Activated naive CD8-positive, alpha-beta T cell treated with anti-CD3 and anti-CD28 coated beads, Interleukin-2, amount 10 ng/mL, durations not matched to agents 7 days and 5 days (primary cell): ENCODE results near the gene OSTF1. TPM values are rescaled to one million over a fixed set of nuclear protein-coding genes. Genes with fewer than 3 reads are reported as not detected.

ENCODE experiments used
- ATAC-seq: fragments of 150-1000 bp; cut with Tn5 transposase; one replicate; pipeline ENCODE4 v1.10.0; 2021; ENCODE audit warnings: low read depth, moderate library complexity
- POLR2A ChIA-PET: fragments of 350-600 bp; sonication (Branson Sonifier 250); formaldehyde crosslinking; loops from one replicate; lab custom pipeline; 2021; ENCODE audit warnings: antibody characterized with exemption; lab: Charles Lee
- DNase-seq: peaks from one replicate; pipeline ENCODE4 v3.0.0; 2021
- H3K27ac Mint-ChIP-seq: one replicate; pipeline ENCODE4 v1.8.0; 2022; ENCODE audit warnings: mild to moderate bottlenecking, mixed read lengths
- H3K27me3 Mint-ChIP-seq: one replicate; pipeline ENCODE4 v1.8.0; 2022; ENCODE audit warnings: mild to moderate bottlenecking, moderate library complexity, mixed read lengths
- H3K36me3 Mint-ChIP-seq: one replicate; pipeline ENCODE4 v1.8.0; 2021; ENCODE audit warnings: mild to moderate bottlenecking, mixed read lengths
- H3K4me1 Mint-ChIP-seq: one replicate; pipeline ENCODE4 v1.8.0; 2021; ENCODE audit warnings: mixed read lengths
- H3K4me3 Mint-ChIP-seq: one replicate; pipeline ENCODE4 v1.8.0; 2022; ENCODE audit warnings: mild to moderate bottlenecking, moderate library complexity, mixed read lengths
- H3K9me3 Mint-ChIP-seq: one replicate; pipeline ENCODE4 v1.8.0; 2021; ENCODE audit warnings: mixed read lengths
- total RNA-seq, 2 experiments: library from RNA; stranded (reverse); gene quantifications; one replicate each; pipeline ENCODE4 v1.2.3, GENCODE V29; 2021

OSTF1 gene
- total RNA-seq, 2 experiments from 2014 or later, result 99.9 to 108 TPM

DNA sequence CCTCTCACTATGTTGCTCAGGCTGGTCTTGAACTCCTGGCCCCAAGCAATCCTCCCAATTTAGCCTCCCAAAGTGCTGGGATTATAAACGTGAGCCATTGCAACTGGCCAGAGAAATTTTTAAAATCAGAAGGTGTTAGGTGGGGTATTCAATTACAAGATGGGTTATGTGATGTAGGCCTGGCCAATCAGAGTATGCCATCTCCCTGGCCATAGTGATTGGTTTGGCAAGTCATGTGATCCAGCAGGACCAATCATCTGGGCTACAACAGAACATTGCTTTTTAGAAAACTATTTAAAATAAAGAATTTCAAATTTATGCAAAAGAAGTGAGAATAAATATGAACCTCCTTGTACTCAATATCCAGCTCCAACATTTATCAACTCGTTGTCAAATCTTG is 22.8 kb upstream of the OSTF1 start:
- ATAC-seq, result no peak
- Mint-ChIP-seq H3K27me3 (no peaks in the 10 kb centered on the region), H3K36me3 (peaks cover 7% of the 10 kb centered on the region), H3K9me3 (no peaks in the 10 kb centered on the region), H3K27ac (no peak overlapping the region), H3K4me1 (no peaks in the 10 kb centered on the region), H3K4me3 (no peak overlapping the region)
- POLR2A ChIA-PET, result no interaction called here
- DNase-seq, result no peak

DNA sequence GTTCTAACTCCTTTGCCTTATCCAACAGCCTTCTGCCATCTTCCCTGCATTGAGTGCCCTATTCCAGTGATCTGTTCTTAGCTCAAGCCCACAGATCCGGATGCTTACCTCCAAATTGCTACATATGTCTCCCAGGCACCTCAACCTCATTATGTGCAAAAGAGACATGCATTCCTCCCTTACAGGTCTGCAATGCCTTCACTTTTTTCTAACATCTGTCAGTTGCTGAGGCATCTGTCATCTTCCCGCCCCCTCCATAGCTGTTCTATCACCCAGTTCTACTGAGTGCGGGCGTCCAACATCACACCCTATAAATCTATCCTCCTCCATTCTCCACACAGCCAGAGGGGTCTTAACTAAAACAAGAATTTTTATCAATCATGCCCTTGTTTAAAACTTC is 20.4 kb upstream of the OSTF1 start:
- POLR2A ChIA-PET, result no interaction called here
- H3K27ac Mint-ChIP-seq, result no peak overlapping the region
- no peaks in the 10 kb centered on the region for H3K27me3 Mint-ChIP-seq
- no peak overlapping the region for H3K4me3 Mint-ChIP-seq
- H3K36me3 Mint-ChIP-seq, result peaks cover 7% of the 10 kb centered on the region
- ATAC-seq (no peak), DNase-seq (no peak)
- peaks cover 11% of the 10 kb centered on the region for H3K4me1 Mint-ChIP-seq
- H3K9me3 Mint-ChIP-seq, result no peaks in the 10 kb centered on the region

DNA sequence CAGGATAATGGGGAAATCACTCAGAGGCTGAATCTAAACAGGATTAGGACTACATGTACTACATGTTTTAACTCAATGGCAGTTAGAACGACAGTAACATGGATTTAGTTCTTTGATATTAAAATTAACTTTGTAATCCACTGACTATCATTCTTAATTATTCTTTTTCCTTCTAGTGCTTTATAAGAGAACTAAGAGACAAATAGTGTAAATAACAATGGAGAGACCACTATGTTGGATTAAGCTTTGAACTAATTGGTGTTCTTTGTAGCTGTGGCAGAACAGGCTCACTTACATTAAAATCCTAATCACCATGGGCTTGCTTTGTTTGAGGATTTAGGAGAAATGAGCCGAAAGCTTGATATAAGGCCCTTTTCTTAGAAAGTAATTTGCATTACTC is 19.1 kb upstream of the OSTF1 start:
- H3K36me3 Mint-ChIP-seq, result peaks cover 8% of the 10 kb centered on the region
- no peaks in the 10 kb centered on the region for H3K9me3 Mint-ChIP-seq
- H3K27me3 Mint-ChIP-seq, result no peaks in the 10 kb centered on the region
- POLR2A ChIA-PET, result interaction anchor here (1.8 kb wide), 1 partner anchor 19 kb away, joined by 4 read pairs; the partner anchor contains the start of genes NMRK1 and OSTF1
- ATAC-seq (no peak), DNase-seq (no peak)
- no peak overlapping the region for H3K4me3 Mint-ChIP-seq
- H3K27ac Mint-ChIP-seq, result no peak overlapping the region
- H3K4me1 Mint-ChIP-seq, result peaks cover 11% of the 10 kb centered on the region

DNA sequence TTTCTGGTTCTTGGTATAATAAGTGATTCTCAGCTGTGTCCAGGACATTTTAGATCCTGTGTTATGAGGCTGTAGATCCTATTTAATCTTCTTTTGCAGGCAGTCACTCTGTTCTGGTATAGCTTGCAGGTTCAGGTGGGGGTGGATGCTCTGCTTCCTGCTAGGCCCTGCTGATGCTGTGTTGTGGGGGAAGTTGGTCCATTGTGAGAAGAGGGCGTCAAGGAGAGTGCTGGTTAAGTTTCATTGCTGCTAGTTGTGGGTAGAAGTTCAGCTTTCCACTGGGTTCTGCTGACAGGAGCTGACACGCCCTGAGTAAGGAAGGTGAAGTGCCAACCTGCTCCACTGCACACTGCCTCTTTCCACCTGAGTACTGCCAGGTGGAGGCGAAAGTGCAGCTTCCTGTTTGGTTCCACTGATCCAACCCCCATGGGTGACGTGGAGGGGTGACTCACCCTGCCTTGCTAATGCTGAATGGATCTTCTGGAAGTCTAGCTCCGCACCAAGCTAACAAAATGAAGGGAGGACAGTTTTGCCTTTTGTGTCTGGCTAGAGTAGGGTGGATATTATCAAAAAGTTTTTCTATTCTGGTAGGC is 16.7 kb upstream of the OSTF1 start:
- peak overlapping the region; percentile 49 for H3K4me3 Mint-ChIP-seq
- DNase-seq, result peak; percentile 47
- H3K9me3 Mint-ChIP-seq, result no peaks in the 10 kb centered on the region
- H3K36me3 Mint-ChIP-seq, result peaks cover 7% of the 10 kb centered on the region
- no peaks in the 10 kb centered on the region for H3K27me3 Mint-ChIP-seq
- peaks cover 11% of the 10 kb centered on the region for H3K4me1 Mint-ChIP-seq
- ATAC-seq, result peak; percentile 82
- POLR2A ChIA-PET, result interaction anchor here (0.6 to 1.9 kb wide), 3 partner anchors 43 to 826 kb away, joined by 4 to 8 read pairs (median 4); partner anchors contain the start of gene CARNMT1
- H3K27ac Mint-ChIP-seq, result peak overlapping the region; percentile 74

DNA sequence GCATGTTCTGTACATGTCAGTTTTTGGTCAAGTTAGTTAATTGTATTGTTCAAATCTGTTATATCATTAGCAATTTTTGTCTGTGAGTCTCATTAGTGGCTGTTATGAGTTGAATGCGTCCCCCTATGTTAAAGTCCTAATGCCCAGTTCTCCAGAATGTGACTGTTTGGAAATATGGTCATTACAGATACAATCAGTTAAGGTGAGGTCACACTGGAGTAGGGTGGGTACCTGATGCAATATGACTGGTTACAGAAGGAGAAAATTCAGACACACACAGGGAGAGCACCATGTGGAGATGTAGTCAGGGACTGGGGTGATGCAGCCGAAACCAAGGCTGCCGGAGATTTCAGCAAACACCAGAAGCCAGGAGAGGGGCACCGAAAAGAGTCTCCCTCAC is 15.4 kb upstream of the OSTF1 start:
- Mint-ChIP-seq H3K4me3 (no peak overlapping the region), H3K36me3 (peaks cover 4% of the 10 kb centered on the region), H3K4me1 (peaks cover 13% of the 10 kb centered on the region), H3K27me3 (no peaks in the 10 kb centered on the region), H3K27ac (no peak overlapping the region), H3K9me3 (no peaks in the 10 kb centered on the region)
- POLR2A ChIA-PET, result interaction anchor here (1.9 kb wide), 1 partner anchor 44 kb away, joined by 8 read pairs; the partner anchor contains the start of gene CARNMT1
- DNase-seq (no peak), ATAC-seq (no peak)

DNA sequence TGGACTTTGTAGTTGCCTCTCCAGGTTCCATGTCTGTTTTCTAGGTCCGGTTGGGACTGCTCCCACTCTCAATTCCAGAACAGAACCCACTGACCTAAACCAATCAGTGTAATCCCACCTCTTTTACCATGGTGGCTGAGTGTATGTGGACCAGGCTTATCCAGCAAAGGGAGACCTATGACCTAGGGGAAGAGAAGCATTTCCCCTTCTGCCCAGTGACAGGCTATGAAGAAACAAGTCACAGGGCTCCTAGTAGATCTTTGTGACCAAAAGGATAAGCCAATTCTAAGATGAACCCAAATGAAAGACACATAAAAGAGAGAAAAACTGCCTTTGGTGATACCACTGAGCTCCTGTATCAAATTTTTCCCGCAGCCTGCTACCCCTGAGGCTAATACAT is 6.7 kb upstream of the OSTF1 start:
- POLR2A ChIA-PET, result no interaction called here
- Mint-ChIP-seq H3K4me1 (peaks cover 31% of the 10 kb centered on the region), H3K36me3 (peaks cover 16% of the 10 kb centered on the region), H3K4me3 (no peak overlapping the region), H3K9me3 (no peaks in the 10 kb centered on the region), H3K27ac (no peak overlapping the region), H3K27me3 (no peaks in the 10 kb centered on the region)
- no peak for ATAC-seq
- no peak for DNase-seq

DNA sequence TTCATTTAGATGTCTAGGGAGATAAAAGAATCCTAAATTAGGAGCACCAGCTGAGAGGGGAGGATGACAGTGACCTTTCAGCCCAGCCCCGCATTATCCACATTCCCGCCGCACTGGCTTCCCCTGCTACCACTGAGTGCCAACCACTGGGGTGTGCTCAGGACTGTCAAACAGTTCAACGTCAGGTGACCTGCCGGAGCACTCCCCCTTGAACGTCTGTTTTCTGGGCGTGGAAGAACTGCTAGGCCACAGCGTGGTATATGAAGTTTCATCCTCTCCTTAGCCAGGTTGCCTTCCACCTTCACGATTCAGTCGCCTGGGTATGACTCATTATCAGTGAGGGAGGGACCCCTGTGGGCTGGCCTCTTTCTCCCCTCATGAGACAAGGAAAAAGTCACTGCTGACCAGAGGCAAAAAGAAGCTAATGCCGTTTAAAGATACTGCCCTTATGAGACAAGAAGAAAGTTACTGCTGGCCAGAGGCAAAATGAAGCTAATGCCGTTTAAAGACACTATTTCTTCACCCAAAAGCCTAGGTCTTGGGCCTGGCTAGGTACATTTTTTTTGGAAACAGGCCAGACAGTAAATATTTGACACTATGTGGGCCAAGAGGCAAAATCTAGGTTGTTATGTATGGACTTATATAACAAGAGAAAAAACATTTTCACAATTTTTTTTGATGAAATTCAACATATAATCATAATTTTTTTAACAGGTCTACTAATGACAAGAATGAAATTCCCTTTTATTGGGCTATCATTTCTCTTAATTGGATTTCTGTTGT is 4.9 kb upstream of the OSTF1 start:
- Mint-ChIP-seq H3K4me1 (peaks cover 34% of the 10 kb centered on the region), H3K36me3 (peaks cover 16% of the 10 kb centered on the region), H3K27me3 (no peaks in the 10 kb centered on the region), H3K27ac (no peak overlapping the region), H3K4me3 (no peak overlapping the region), H3K9me3 (no peaks in the 10 kb centered on the region)
- ATAC-seq (no peak), DNase-seq (no peak)
- POLR2A ChIA-PET, result interaction anchor here (1.1 to 1.2 kb wide), 2 partner anchors 55 to 131 kb away, joined by 3 to 4 read pairs; partner anchors contain the start of genes C9orf40 and CARNMT1

DNA sequence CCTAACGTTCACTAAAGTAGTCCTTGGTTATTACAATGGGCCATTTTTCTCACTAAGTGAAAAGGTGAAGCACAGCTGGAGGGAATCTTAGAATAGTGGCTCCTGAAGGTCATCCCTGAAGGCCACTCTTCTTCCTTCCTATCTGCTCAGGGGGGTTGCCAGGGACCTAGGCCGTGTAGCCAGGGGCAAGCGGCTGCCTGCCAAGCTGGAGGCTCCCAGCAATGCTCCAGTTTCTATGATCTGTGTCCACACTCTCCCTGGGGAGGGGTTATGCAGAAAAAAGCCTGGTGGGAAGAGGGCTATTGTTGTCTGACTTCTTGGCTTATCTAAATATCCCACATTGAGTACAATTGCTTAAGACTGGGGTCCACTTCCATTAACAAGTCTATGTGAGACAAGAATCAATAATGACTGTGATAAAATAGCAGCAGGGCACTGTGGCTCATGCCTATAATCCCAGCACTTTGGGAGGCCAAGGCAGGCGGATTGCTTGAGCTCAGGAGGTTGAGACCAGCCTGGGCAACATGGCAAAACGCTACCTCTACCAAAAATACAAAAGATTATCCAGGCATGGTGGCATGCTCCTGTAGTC is 4.1 kb upstream of the OSTF1 start:
- DNase-seq (no peak), ATAC-seq (no peak)
- no peaks in the 10 kb centered on the region for H3K27me3 Mint-ChIP-seq
- no peak overlapping the region for H3K4me3 Mint-ChIP-seq
- no peaks in the 10 kb centered on the region for H3K9me3 Mint-ChIP-seq
- POLR2A ChIA-PET, result interaction anchor here (1.1 to 1.2 kb wide), 2 partner anchors 56 to 132 kb away, joined by 3 to 4 read pairs; partner anchors contain the start of genes C9orf40 and CARNMT1
- no peak overlapping the region for H3K27ac Mint-ChIP-seq
- H3K4me1 Mint-ChIP-seq, result peaks cover 34% of the 10 kb centered on the region
- peaks cover 16% of the 10 kb centered on the region for H3K36me3 Mint-ChIP-seq

DNA sequence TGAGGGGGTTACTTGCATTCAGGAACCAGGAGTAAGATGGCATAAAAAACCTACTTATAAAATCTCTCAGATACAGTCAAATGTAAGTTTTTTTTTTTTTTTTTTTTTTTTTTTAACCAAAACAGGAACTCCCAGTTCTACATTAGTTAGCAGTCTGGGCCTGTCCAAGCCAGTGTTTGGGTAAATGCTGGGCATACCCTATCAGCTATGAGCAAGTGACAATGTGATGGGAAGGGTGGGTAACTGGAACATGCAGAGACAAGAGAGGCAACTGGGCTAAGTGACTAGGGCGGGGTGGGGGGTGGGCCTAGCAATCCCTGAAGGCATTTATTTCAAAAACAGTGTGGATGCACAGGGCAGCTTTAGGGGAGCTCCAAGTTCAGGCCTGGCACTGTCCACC is 2.7 kb upstream of the OSTF1 start:
- H3K27ac Mint-ChIP-seq, result no peak overlapping the region
- no peak for DNase-seq
- POLR2A ChIA-PET, result interaction anchor here (4.5 kb wide), 1 partner anchor 59 kb away, joined by 51 read pairs; the partner anchor contains the start of gene CARNMT1

DNA sequence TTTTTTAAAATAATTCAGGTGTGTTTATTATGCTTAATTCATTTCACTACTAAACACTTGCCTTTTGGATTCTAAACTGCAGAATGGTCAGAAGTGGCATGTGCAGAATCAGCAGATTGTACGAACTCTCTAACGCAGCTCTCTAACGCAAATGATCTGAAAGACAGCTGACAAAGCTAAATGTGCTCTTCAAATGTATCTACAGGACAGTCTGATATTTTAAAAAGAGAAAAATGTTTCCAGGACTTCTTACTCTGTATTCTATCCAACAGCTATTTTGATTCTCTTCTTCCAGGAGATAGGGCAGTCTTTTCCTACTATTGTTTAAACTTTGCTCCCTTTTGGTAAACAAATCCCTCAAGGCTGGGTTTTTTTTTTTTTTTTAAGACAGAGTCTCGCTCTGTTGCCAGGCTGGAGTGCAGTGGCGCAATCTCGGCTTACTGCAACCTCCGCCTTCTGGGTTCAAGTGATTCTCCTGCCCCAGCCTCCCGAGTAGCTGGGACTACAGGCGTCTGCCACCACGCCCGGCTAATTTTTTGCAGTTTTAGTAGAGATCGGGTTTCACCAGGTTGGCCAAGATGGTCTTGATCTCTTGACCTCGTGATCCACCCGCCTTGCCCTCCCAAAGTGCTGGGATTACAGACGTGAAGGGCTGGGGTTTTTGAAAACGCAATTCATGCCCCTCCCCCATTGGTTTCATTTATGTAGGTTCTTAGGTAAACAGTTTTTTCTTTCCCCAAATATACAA is 1.6 kb upstream of the OSTF1 start:
- peak overlapping the region; percentile 92 for H3K4me3 Mint-ChIP-seq
- no peak for ATAC-seq
- peak overlapping the region; percentile 86 for H3K27ac Mint-ChIP-seq
- peaks cover 14% of the 10 kb centered on the region for H3K36me3 Mint-ChIP-seq
- peak; percentile 37 for DNase-seq
- no peaks in the 10 kb centered on the region for H3K27me3 Mint-ChIP-seq
- POLR2A ChIA-PET, result interaction anchor here (0.7 to 4.5 kb wide), 10 partner anchors 19 to 709 kb away, joined by 3 to 51 read pairs (median 4); partner anchors contain the start of genes C9orf40 and CARNMT1
- peaks cover 47% of the 10 kb centered on the region for H3K4me1 Mint-ChIP-seq
- no peaks in the 10 kb centered on the region for H3K9me3 Mint-ChIP-seq

More for the DNA sequence above, 2.7 kb upstream of the OSTF1 start:
- Mint-ChIP-seq H3K4me1 (peaks cover 39% of the 10 kb centered on the region), H3K27me3 (no peaks in the 10 kb centered on the region), H3K9me3 (no peaks in the 10 kb centered on the region), H3K36me3 (peaks cover 16% of the 10 kb centered on the region), H3K4me3 (peak overlapping the region; percentile 65)
- ATAC-seq, result no peak

DNA sequence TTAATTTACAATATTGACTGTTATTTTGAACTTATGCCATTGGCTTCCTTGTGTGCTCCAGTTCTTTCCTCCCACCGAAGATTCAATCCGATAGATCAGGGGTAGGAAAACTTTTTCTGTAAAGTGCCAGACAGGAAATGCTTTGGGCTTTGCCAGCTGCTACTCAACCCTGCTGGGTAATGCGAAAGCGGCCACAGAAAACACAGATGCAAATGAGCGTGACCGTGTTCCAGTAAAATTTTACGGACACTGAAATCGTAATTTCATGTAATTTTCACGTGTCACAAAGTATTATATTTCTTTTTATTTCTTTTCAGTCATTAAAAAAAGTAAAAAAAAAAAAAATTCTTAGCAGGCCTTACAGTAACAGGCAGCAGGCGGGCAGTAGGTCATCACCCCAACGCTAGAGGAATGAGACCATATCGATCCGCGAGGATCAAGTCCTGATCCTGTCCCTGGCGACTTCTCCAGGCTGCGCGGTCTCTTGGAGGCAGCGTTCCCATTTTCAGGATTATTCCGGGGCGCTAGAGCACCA is 958 bp upstream of the OSTF1 start:
- no peak for ATAC-seq
- peak overlapping the region; percentile 94 for H3K27ac Mint-ChIP-seq

DNA sequence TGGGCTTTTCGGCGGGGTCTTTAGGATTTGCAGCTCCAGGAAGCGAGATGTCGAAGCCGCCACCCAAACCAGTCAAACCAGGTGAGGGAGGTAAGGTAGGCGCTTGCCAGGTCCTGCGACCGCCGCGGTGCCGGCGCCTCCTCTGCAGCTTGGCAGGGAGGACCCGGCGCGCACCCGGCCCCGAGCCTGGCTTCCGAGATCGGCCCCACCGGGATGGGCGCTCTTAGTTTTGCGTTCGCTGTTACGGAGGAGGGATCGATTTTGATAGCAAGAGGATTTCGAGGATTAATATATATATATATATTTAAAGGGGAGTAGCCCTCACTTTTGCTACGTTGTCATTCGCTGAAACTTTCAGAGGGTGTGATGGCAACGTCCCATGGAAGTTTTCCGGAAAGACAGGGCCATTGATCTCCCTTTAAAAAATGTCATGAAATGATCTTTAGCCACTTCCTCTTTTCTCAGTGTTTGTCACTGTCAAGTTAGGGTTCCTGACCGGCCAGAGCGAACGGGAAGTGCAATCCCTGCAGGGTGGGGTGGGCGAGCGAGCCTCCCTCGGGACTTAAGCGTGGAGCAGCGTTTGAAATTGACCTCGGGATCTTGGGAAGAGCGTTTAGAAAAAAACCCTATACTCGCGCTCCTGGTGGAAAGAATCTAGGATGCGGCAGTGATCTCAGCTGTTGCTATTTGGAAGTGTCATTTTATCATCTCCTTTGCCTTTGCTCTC is 495 bp downstream of the OSTF1 start:
- H3K9me3 Mint-ChIP-seq, result no peaks in the 10 kb centered on the region
- ATAC-seq, result peak; percentile 24
- H3K4me3 Mint-ChIP-seq, result peak overlapping the region; percentile 97
- H3K36me3 Mint-ChIP-seq, result peaks cover 12% of the 10 kb centered on the region
- POLR2A ChIA-PET, result interaction anchor here (0.6 to 4.5 kb wide), 7 partner anchors 19 to 801 kb away, joined by 3 to 51 read pairs (median 11); partner anchors contain the start of genes C9orf40, CARNMT1 and PCSK5
- peak overlapping the region; percentile 89 for H3K27ac Mint-ChIP-seq
- H3K27me3 Mint-ChIP-seq, result no peaks in the 10 kb centered on the region
- peaks cover 50% of the 10 kb centered on the region for H3K4me1 Mint-ChIP-seq
- DNase-seq, result peak; percentile 33

More for the DNA sequence above, 958 bp upstream of the OSTF1 start:
- peaks cover 51% of the 10 kb centered on the region for H3K4me1 Mint-ChIP-seq
- peak overlapping the region; percentile 92 for H3K4me3 Mint-ChIP-seq
- H3K36me3 Mint-ChIP-seq, result peaks cover 11% of the 10 kb centered on the region
- no peaks in the 10 kb centered on the region for H3K9me3 Mint-ChIP-seq
- POLR2A ChIA-PET, result interaction anchor here (0.6 to 4.5 kb wide), 12 partner anchors 13 to 145 kb away, joined by 3 to 51 read pairs (median 4); partner anchors contain the start of genes C9orf40 and CARNMT1
- no peaks in the 10 kb centered on the region for H3K27me3 Mint-ChIP-seq
- peak; percentile 35 for DNase-seq
